IMR-90 (cell line): ENCODE results near the gene CEACAM6.

Experiments
- CTCF ChIP-seq: conservative IDR thresholded peaks from 2 replicates; pipeline ENCODE4 v1.5.1; 2012; ENCODE audit warnings: mild to moderate bottlenecking, low read depth, low read length, improper control_type of control experiment
- POLR2A ChIP-seq: IDR thresholded peaks from 2 replicates; pipeline ENCODE4 v1.6.1; 2012; ENCODE audit warnings: mild to moderate bottlenecking, low read depth, low read length
- RAD21 ChIP-seq: IDR thresholded peaks from 2 replicates; pipeline ENCODE4 v1.6.1; 2012; ENCODE audit warnings: low read length, improper control_type of control experiment

GRCh38 chr19:41796362-41796761, 41.0 kb downstream of the CEACAM6 start, which contains the start of gene CEACAM3:
- TF ChIP-seq CTCF (no peak), RAD21 (no peak), POLR2A (no peak)
